ENCODE results near the gene RCAN2.

Gene RCAN2

DNA sequence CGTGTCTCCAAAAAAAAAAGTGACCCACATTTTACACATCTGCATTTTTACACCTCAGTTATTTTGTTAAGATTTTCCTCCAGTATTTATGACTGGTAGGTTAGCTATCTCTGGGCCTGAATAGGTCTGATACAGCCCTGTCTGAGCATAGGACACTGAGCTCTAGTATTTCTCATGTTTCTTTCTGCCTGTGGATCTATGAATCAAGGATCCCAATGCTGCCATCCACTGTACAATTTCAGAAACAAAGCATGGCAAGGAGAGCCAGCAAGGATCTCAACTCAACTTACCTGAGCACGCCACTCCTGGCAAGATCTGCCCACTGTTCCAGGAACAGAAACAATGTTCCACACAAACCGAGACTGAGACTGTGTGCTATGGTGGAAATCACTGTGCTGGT lies 284.1 kb downstream of the RCAN2 start:
- Mint-ChIP-seq H3K9me3 (peaks cover 0 to 5% of the 10 kb centered on the region in 2 donors), H3K4me3 (no peak overlapping the region), H3K27me3 (peaks cover 24% of the 10 kb centered on the region), H3K27ac (no peak overlapping the region), H3K4me1 (no peaks in the 10 kb centered on the region)
- DNase-seq = no peak
- no peak for ATAC-seq

DNA sequence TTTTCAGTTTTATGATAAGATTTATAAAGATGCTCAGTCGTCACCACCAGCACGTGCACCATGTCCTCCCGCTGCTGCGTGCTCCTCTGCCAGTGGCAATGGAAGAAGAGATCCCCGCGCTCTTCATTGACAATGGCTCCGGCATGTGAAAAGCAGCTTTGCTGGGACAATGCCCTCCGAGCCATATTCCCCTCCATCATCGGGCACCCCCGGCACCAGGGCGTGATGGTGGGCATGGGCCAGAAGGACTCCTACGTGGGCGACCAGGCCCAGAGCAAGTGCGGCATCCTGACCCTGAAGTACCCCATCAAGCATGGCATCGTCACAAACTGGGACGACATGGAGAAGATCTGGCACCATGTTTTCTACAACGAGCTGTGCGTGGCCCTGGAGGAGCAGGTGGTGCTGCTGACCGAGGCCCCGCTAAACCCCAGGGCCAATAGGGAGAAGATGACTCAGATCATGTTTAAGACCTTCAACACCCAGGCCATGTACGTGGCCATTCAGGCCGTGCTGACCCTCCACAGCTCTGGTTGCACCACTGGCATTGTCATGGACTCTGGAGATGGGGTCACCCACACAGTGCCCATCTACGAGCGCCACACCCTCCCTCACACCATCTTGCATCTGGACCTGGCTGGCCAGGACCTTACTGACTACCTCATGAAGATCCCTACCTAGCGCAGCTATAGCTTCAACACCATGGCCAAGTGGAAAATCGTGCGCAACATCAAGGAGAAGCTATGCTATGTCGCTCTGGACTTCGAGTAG lies 286.2 kb downstream of the RCAN2 start:
- H3K4me3 Mint-ChIP-seq = no peak overlapping the region
- H3K9me3 Mint-ChIP-seq = no peaks in the 10 kb centered on the region
- peaks cover 24% of the 10 kb centered on the region for H3K27me3 Mint-ChIP-seq
- ATAC-seq (no peak), DNase-seq (no peak)
- H3K4me1 Mint-ChIP-seq = no peaks in the 10 kb centered on the region
- no peak overlapping the region for H3K27ac Mint-ChIP-seq

DNA sequence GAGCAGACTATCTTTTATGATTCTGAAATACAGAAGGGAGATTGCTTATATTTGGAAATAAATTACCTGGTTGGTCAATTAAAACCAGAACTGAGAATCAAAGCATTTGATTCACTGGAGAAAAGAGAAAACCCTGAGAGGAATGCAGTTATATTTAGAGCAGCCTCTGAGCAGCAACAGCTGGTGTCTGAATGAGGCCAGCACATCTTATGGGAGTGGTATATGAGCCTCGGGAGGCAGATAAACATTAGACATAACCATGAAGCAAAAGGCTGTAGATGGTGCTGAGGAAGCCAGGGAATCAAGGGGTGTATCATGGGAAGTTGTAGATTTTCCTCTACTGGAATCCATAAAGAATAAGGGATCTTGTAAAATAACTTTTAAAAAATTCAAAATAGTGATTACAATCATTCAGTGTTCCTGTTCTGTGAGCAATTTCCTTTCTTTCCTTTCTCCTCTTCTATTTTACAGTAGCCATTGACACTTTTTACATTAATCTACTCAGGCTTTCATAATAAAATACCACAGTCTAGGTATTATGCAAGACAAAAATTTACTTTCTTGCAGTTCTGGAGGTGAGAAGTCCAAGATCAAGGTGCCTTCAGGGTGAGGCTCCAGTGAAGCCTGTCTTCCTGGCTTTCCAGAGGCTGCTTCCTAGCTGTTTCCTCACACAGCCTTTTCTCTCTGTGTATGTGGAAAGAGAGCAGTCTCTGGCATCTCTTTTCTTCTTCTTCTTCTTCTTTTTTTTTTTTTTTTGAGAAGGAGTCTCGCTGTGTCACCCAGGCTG lies 287.7 kb downstream of the RCAN2 start:
- H3K9me3 Mint-ChIP-seq = no peaks in the 10 kb centered on the region
- no peak overlapping the region for H3K27ac Mint-ChIP-seq
- ATAC-seq = no peak
- no peak overlapping the region for H3K4me3 Mint-ChIP-seq
- no peaks in the 10 kb centered on the region for H3K4me1 Mint-ChIP-seq
- DNase-seq = no peak
- peaks cover 10% of the 10 kb centered on the region for H3K27me3 Mint-ChIP-seq

DNA sequence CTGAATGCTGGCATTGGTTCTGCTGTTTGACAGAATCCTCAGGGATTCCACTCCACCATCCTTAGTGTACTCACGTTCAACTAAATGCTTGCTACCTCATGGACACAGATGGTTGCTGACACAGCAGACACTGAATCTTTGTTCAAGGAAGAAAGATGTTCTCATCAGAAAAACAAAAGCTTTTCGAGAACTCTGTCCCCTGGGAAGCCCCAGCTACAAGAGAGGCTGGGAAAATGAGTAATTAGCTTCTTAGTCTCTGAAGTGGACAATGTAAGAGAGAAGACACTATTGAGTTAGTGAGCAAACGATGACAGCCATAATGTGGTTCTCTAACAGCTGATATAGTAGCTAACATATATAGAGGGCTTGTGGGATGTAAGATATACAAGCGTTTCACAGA lies 289.5 kb downstream of the RCAN2 start:
- Mint-ChIP-seq H3K4me3 (no peak overlapping the region), H3K27ac (no peak overlapping the region), H3K27me3 (peaks cover 10% of the 10 kb centered on the region), H3K9me3 (no peaks in the 10 kb centered on the region), H3K4me1 (no peaks in the 10 kb centered on the region)
- DNase-seq (no peak), ATAC-seq (no peak)

DNA sequence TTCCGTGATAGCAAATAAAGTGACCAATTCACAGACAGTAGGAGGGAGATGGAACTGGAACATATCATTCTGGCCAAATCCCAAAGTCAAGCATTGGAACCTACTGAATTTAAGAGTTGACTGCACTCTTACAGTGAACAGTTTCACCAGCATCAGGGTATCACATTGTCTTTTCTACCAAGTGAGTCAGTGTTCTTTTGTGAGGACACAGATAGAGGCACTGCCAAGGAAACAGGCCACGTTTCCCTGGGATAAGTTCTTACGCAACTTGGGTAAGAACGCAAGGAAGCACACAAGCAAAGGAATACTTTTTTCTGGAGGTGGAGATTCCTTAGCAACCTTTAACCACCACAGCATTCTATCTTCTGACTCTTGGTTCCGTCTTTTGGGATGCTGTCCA lies 291.9 kb downstream of the RCAN2 start:
- ATAC-seq (no peak), DNase-seq (no peak)
- H3K4me1 Mint-ChIP-seq = no peaks in the 10 kb centered on the region
- no peak overlapping the region for H3K27ac Mint-ChIP-seq
- H3K4me3 Mint-ChIP-seq = no peak overlapping the region
- H3K27me3 Mint-ChIP-seq = no peaks in the 10 kb centered on the region
- H3K9me3 Mint-ChIP-seq = no peaks in the 10 kb centered on the region

DNA sequence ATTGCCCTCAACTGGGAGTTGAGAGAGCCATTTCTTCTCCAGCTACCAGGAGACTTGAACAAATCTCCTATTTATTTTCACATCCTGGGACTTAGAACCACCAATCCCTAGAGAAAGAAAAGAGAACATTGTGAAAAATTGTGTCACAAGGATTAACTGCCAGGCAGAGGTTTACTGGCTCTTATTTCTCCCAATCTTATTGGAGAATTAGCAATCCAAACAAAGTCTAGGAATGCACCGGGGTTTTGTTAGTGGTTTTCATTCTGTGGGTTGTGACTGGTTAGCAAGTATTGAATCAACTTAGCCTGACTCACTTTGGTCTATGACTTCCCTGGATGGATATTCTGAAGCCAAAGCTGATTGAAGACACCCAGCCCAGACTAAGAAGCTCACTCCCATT lies 299.3 kb downstream of the RCAN2 start:
- H3K4me1 Mint-ChIP-seq = no peaks in the 10 kb centered on the region
- DNase-seq (no peak), ATAC-seq (no peak)
- peaks cover 15% of the 10 kb centered on the region for H3K27me3 Mint-ChIP-seq
- no peak overlapping the region for H3K4me3 Mint-ChIP-seq
- H3K9me3 Mint-ChIP-seq = no peaks in the 10 kb centered on the region
- no peak overlapping the region for H3K27ac Mint-ChIP-seq

DNA sequence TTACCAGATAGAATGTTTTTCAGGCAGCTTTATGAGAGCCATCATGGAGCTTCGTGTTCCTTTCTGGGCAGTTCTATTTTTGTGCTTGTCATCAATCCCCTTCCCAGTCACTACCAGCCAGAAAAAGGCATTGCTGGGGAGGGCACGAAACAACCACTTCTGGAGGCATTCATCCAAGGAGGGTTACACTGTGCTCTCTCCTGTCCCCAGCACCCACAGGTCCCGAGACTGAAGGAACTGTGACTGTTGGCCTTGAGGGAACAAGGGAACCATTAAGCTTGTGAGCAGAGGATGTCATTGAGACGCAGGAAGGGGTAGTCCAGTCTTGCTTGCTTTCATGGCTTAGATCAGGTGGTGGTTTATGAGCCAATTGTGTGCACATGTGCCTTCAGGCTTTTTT lies 300.4 kb downstream of the RCAN2 start:
- ATAC-seq (no peak), DNase-seq (no peak)
- Mint-ChIP-seq H3K4me3 (no peak overlapping the region), H3K4me1 (no peaks in the 10 kb centered on the region), H3K27ac (no peak overlapping the region), H3K9me3 (no peaks in the 10 kb centered on the region), H3K27me3 (peaks cover 15% of the 10 kb centered on the region)

DNA sequence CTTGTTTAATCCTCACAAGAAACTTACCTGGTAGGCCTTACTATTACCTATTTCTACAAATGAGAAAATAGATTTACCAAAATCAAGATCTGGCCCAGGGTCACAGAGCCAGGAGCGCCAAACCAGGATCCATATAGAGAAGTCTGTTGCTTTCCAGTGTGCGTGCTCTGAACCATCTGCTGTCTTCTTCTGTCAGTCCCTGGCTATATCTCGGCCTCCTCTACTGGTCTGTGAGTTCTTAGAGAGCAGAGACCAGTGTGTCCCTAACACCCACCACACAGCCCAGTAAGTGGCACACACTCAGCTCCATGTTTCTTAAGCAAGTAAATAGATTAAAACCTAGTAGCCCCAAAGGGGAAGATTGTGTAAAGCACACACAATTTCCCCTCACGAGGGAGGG lies 301.5 kb downstream of the RCAN2 start:
- no peak overlapping the region for H3K4me3 Mint-ChIP-seq

DNA sequence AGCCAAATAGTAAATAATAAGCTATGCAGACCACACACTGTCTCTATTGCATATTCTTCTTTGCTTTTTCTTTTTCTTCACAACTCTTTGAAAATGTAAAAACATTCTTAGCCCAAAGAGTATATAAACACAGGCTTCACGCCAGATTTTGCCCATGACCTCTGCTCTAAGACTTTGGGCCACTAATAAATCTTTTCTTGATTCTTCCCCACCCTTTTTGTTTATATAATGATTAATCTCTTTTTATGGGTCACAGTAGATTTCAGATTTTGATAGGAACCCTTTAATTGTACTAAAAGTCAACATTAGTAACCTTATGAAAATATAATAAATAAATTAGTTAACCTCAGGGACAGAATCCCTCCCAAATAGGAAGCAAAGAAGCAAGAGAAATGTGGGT lies 304.7 kb downstream of the RCAN2 start:
- DNase-seq (no peak), ATAC-seq (no peak)
- Mint-ChIP-seq H3K4me1 (no peaks in the 10 kb centered on the region), H3K27me3 (peaks cover 30% of the 10 kb centered on the region), H3K27ac (no peak overlapping the region), H3K4me3 (no peak overlapping the region), H3K9me3 (no peaks in the 10 kb centered on the region)

More for the DNA sequence above, 301.5 kb downstream of the RCAN2 start:
- Mint-ChIP-seq H3K27ac (no peak overlapping the region), H3K9me3 (no peaks in the 10 kb centered on the region), H3K4me1 (no peaks in the 10 kb centered on the region), H3K27me3 (peaks cover 25% of the 10 kb centered on the region)
- no peak for ATAC-seq
- DNase-seq = no peak

DNA sequence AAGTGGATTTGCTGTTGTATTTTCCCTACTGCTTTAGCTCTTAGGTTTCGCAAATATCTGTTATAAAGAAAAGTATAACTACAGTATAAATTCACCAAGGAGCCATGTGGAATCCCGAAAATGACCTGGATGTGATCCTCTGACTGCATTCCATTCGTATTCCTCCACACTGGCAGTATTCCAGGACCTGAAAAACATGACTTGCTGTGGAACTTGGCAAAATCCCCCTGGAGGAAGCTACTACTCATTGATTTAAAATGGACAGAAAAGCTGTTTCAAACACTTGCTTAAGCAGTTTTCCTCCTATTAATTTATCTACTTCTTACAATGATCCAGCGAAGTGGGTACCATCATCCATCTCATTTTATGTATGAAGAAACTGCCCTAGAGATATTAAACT lies 307.1 kb downstream of the RCAN2 start:
- Mint-ChIP-seq H3K9me3 (no peaks in the 10 kb centered on the region), H3K4me1 (no peaks in the 10 kb centered on the region), H3K27me3 (peaks cover 34% of the 10 kb centered on the region), H3K4me3 (no peak overlapping the region), H3K27ac (no peak overlapping the region)
- ATAC-seq = no peak
- no peak for DNase-seq

DNA sequence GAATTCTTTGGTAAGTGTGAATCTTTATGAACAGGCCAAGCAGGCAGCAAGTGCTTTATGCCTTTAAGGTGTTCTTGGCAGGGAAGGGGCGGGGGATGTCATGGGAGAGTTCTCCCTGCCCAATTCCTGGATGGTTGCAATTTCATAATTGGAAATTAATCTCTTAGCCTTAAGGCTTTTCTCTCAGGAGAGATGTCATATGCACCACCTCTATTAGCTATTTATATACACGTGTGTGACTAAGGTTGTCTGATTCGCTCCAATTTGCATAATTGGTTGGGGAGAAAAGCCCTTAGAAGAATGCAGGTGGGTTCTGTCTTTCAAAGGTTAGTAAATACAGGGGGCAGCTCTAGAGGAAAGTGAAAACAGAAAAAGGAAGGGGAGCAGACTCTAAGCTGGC lies 315.3 kb downstream of the RCAN2 start:
- ATAC-seq (no peak), DNase-seq (no peak)
- H3K9me3 Mint-ChIP-seq = no peaks in the 10 kb centered on the region
- H3K4me3 Mint-ChIP-seq = no peak overlapping the region
- H3K27ac Mint-ChIP-seq = peak overlapping the region in 1 of 2 donors; percentile 34
- H3K4me1 Mint-ChIP-seq = peaks cover 23% of the 10 kb centered on the region
- H3K27me3 Mint-ChIP-seq = peaks cover 27% of the 10 kb centered on the region

DNA sequence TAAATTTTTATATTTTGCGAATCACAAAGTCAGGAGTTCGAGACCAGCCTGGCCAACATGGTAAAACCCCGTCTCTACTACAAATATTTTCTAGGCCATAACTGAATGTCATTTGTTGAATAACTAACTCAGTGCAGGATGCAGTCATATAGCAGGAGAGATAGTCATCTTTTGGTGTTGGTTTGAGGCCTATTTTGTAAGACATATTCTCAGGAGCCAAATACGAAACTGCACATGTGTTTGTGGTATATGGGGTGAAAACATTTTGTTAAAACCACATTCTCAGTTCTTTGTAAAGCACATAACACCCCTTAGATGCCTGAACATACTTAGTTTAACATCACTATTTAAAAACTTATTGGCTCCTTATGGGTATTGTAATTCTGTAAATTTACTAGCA lies 315.8 kb downstream of the RCAN2 start:
- Mint-ChIP-seq H3K9me3 (no peaks in the 10 kb centered on the region), H3K27me3 (peaks cover 27% of the 10 kb centered on the region), H3K4me3 (peak overlapping the region in 1 of 2 donors; percentile 14), H3K27ac (peak overlapping the region in 1 of 2 donors; percentile 51), H3K4me1 (peaks cover 26% of the 10 kb centered on the region)
- ATAC-seq = peak; percentile 87
- DNase-seq = peak in 1 of 2 donors; percentile 11

DNA sequence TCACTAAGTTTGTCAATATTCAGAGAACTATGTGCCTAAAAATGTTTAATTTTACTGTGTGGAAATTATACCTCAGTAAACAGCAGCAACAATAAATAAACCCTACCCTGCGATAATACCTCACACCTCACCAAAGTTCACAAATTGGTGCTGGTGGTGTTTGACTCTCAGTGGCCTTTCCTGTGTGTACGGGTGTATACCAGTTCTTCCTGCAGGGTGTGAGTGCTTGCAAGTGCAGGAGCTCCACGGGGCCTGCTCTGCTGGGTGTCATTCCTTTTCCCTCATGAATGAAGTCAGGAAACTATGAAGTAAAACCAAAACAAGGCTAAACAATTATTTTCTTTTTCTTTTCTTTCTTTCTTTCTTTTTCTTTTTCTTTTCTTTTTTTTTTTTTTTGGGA lies 316.3 kb downstream of the RCAN2 start:
- H3K4me3 Mint-ChIP-seq = peak overlapping the region in 1 of 2 donors; percentile 14
- peak overlapping the region in 1 of 2 donors; percentile 51 for H3K27ac Mint-ChIP-seq
- no peak for ATAC-seq
- no peaks in the 10 kb centered on the region for H3K9me3 Mint-ChIP-seq
- DNase-seq = no peak
- H3K4me1 Mint-ChIP-seq = peaks cover 32% of the 10 kb centered on the region
- H3K27me3 Mint-ChIP-seq = peaks cover 31% of the 10 kb centered on the region

DNA sequence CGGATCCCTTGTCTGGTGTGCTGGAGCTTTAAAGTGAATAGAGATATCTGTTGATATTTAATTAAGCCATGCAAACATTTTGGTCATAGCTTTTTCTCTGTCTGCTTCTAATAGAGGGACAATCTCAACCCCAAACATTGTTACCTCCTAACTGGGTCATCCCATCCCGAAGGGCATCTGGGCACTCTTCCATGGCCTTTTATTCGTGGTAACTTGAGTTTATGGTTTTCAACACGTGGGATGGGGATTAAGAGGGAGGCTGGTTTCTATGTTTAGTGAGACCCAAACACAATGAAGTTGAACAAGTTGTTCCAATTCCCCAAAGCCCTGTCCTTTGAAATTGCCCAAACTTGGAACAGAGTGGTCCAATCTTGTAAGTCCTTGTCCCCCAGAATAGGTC lies 319.1 kb downstream of the RCAN2 start:
- no peak overlapping the region for H3K4me3 Mint-ChIP-seq
- H3K27ac Mint-ChIP-seq = no peak overlapping the region
- peaks cover 32% of the 10 kb centered on the region for H3K4me1 Mint-ChIP-seq
- ATAC-seq = no peak
- no peaks in the 10 kb centered on the region for H3K9me3 Mint-ChIP-seq
- peaks cover 19% of the 10 kb centered on the region for H3K27me3 Mint-ChIP-seq
- no peak for DNase-seq
